Kidney (tissue), 14 donors: Measurements from ENCODE around the gene IPP. TPM values are rescaled to one million over a fixed set of nuclear protein-coding genes. Genes with fewer than 3 reads are reported as not detected.
A peak's percentile ranks its signal among the peaks of the same experiment; 100 is the strongest.

Source experiments
- DNase-seq, 5 donors: peaks; one replicate each; pipeline ENCODE4 v3.0.0-alpha.2; 2013 to 2020
- FAIRE-seq: peaks from 2 replicates; lab custom pipeline; 2012; peaks lifted over from hg19 to GRCh38; lab: Jason Lieb, UNC
- H3K27ac ChIP-seq, 2 donors: one replicate each; pipeline ENCODE4 v1.7.0; 2013; ENCODE audit warnings: low read depth in 2 of 2, low read length in 2 of 2, inconsistent platforms in 1 of 2
- H3K27me3 ChIP-seq: one replicate; pipeline ENCODE4 v1.7.1; 2013; ENCODE audit warnings: low read length, inconsistent platforms; ENCODE audit not compliant: control insufficient read depth, insufficient read depth
- H3K36me3 ChIP-seq, 3 donors: one replicate each; pipeline versions ENCODE4 v1.7.0 to v1.7.1; 2013; ENCODE audit warnings: low read length in 3 of 3, control low read depth in 1 of 3, inconsistent platforms in 1 of 3; ENCODE audit not compliant: insufficient read depth in 3 of 3, control insufficient read depth in 2 of 3
- H3K4me1 ChIP-seq, 3 donors: one replicate each; pipeline versions ENCODE4 v1.7.0 to v1.7.1; 2013; ENCODE audit warnings: low read length in 3 of 3, inconsistent platforms in 1 of 3, low read depth in 1 of 3; ENCODE audit not compliant: control insufficient read depth in 2 of 3, insufficient read depth in 2 of 3
- H3K4me3 ChIP-seq, 3 donors: one replicate each; pipeline versions ENCODE4 v1.7.0 to v1.8.1; 2013; ENCODE audit warnings: low read length in 3 of 3, control low read depth in 1 of 3, inconsistent platforms in 1 of 3
- H3K9ac ChIP-seq, 3 donors: one replicate each; pipeline versions ENCODE4 v1.7.0 to v1.7.1; 2013; ENCODE audit warnings: low read length in 3 of 3, control low read depth in 1 of 3, inconsistent platforms in 1 of 3
- H3K9me3 ChIP-seq, 3 donors: one replicate each; pipeline versions ENCODE4 v1.7.0 to v1.7.1; 2013; ENCODE audit warnings: low read length in 3 of 3, control low read depth in 1 of 3, inconsistent platforms in 1 of 3; ENCODE audit not compliant: control insufficient read depth in 2 of 3, insufficient read depth in 1 of 3
- intact Hi-C: fragments of 100-400 bp; cut with DNase I; formaldehyde crosslinking; loops from one replicate; pipeline ENCODE4 v1.11.1; 2022
- polyA plus RNA-seq: library from polyadenylated mRNA; stranded (reverse); fragments of 350-450 nt; fragmentation: Illumina TruSeq; extraction: RNeasy Lipid Tissue Mini Kit (QIAGEN cat#74804); gene quantifications from one replicate; pipeline ENCODE4 v1.2.3, GENCODE V29; 2014; ENCODE audit warnings: low read depth, low replicate concordance; ENCODE audit not compliant: insufficient read depth
- total RNA-seq: library from RNA; stranded (reverse); fragmentation: NEBNext Ultra II Directional; extraction: Animal tissue kit (Norgen Biotek cat#: 25700); gene quantifications from one replicate; pipeline ENCODE4 v1.2.1, GENCODE V29; 2021
- TF ChIP-seq, protein P1 (sequence below): IDR thresholded peaks from 3 replicates; pipeline ENCODE4 v1.5.1; 2012; ENCODE audit warnings: mild to moderate bottlenecking, moderate library complexity, borderline replicate concordance; ENCODE audit not compliant: insufficient read depth; ENCODE audit errors: extremely low read depth
- donor health status: control.
- donor health status: control.
- donor health status: control.
- donor health status: control.
- donor health status: control.
- donor health status: DM: yes; HTN: yes; CAD: no.
- donor health status: Normal renal cell carcinoma (clear cell type).

The IPP gene
- total and polyA plus RNA-seq, 2 donors from 2014 or later, result 6.3 to 20.0 TPM

GRCh38 chr1:45769261-45769932 is 18.9 kb upstream of the IPP start:
- Histone ChIP-seq H3K27me3 (no peaks in the 10 kb centered on the region), H3K4me3 (no peak overlapping the region), H3K4me1 (no peaks in the 10 kb centered on the region), H3K36me3 (no peaks in the 10 kb centered on the region), H3K27ac (no peak overlapping the region), H3K9me3 (no peaks in the 10 kb centered on the region), H3K9ac (no peak overlapping the region)
- DNase-seq (peak in 3 of 5 donors; percentile 18 to 30 (median 27)), FAIRE-seq (no peak)
- TF ChIP-seq, protein P1, sequence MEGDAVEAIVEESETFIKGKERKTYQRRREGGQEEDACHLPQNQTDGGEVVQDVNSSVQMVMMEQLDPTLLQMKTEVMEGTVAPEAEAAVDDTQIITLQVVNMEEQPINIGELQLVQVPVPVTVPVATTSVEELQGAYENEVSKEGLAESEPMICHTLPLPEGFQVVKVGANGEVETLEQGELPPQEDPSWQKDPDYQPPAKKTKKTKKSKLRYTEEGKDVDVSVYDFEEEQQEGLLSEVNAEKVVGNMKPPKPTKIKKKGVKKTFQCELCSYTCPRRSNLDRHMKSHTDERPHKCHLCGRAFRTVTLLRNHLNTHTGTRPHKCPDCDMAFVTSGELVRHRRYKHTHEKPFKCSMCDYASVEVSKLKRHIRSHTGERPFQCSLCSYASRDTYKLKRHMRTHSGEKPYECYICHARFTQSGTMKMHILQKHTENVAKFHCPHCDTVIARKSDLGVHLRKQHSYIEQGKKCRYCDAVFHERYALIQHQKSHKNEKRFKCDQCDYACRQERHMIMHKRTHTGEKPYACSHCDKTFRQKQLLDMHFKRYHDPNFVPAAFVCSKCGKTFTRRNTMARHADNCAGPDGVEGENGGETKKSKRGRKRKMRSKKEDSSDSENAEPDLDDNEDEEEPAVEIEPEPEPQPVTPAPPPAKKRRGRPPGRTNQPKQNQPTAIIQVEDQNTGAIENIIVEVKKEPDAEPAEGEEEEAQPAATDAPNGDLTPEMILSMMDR, result no peak
- intact Hi-C loops, result no loop called here

- no peak overlapping the region for H3K27ac ChIP-seq
- TF ChIP-seq, protein P1, result no peak
- intact Hi-C loops, result no loop called here
These were observed 16.6 kb upstream of the IPP start for GRCh38 chr1:45767035-45767434.

GRCh38 chr1:45765999-45766792 is 15.7 kb upstream of the IPP start:
- H3K27ac ChIP-seq, result no peak overlapping the region
- no peaks in the 10 kb centered on the region for H3K4me1 ChIP-seq
- H3K9me3 ChIP-seq, result no peaks in the 10 kb centered on the region
- H3K9ac ChIP-seq, result no peak overlapping the region
- TF ChIP-seq, protein P1, result no peak
- DNase-seq (no peak), FAIRE-seq (no peak)
- no peak overlapping the region for H3K4me3 ChIP-seq
- no peaks in the 10 kb centered on the region for H3K27me3 ChIP-seq
- H3K36me3 ChIP-seq, result no peaks in the 10 kb centered on the region
- intact Hi-C loops, result no loop called here

More at GRCh38 chr1:45767035-45767434, 16.6 kb upstream of the IPP start:
- no peak overlapping the region for H3K4me3 ChIP-seq
- H3K9ac ChIP-seq, result no peak overlapping the region
- H3K27me3 ChIP-seq, result no peaks in the 10 kb centered on the region
- no peaks in the 10 kb centered on the region for H3K9me3 ChIP-seq
- peak in 2 of 5 donors; percentile 30 to 38 for DNase-seq
- no peaks in the 10 kb centered on the region for H3K4me1 ChIP-seq
- no peaks in the 10 kb centered on the region for H3K36me3 ChIP-seq
- no peak for FAIRE-seq
